ENCODE data around the gene ZNF335.
"Not testable (repeated sequence)": the region's sequence is repeated elsewhere in the genome, so short reads cannot be mapped to it uniquely, and the experiment has no call there.

ZNF335 gene

GRCh38 chr20:45910670-45911485, 61.1 kb downstream of the ZNF335 start:
- peak; percentile 93 to 95 for DNase-seq

DNA sequence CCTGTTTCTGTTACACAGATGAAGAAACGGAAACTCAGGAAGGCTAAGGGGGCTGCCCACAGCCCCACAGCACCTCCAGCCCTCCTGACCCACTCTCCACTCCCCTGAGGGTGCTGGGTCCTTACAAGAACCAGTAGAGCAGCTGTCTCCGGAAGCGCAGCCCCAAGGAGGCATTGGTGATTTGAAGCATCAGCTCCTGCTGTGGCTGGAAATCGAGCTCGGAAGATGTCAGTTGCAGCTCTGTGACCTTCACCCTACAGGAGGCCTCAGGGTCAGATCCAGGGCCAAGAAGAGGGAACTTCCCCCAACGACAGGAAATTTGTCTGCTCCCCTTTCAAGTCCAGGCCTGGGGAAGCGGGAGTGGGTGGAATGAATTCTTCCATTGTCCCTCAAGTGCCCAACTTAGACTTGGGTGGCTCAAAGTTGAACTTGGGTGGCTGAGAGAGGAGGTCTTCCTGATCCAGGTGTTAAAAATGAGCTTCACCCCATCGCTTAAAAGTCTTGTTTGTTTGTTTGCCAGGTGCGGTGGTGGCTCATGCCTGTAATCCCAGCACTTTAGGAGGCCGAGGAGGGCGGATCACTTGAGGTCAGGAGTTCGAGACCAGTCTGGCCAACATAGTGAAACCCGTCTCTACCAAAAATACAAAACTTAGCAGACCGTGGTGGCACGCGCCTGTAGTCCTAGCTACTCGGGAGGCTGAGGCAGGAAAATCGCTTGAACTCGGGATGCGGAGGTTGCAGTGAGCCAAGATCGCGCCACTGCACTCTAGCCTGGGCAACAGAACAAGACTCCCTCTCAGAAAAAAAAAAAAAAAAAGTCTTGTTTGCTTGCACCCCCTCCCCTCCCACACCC, 62.0 kb downstream of the ZNF335 start:
- DNase-seq = no peak

- no peak for DNase-seq
Measured at GRCh38 chr20:45909336-45909808, 62.6 kb downstream of the ZNF335 start.

DNA sequence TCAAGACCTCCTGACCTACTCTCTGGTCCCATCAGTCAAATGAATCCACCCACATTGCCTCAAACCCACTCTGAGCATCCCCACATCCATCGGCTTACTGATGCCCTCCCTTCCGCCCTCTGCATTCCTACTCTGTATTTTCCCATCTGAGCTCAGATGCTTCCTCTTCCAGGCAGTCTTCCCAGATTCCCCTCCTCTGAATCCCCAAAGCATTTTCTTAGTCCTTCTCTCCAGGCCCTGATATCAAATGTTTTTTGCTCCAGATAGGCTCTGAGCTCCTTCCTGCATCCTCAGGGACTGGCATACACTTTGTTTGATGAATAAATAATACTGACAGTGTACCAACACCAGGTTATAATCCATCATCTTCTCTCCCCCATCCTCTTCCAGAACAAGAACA, 63.9 kb downstream of the ZNF335 start:
- DNase-seq = no peak

DNA sequence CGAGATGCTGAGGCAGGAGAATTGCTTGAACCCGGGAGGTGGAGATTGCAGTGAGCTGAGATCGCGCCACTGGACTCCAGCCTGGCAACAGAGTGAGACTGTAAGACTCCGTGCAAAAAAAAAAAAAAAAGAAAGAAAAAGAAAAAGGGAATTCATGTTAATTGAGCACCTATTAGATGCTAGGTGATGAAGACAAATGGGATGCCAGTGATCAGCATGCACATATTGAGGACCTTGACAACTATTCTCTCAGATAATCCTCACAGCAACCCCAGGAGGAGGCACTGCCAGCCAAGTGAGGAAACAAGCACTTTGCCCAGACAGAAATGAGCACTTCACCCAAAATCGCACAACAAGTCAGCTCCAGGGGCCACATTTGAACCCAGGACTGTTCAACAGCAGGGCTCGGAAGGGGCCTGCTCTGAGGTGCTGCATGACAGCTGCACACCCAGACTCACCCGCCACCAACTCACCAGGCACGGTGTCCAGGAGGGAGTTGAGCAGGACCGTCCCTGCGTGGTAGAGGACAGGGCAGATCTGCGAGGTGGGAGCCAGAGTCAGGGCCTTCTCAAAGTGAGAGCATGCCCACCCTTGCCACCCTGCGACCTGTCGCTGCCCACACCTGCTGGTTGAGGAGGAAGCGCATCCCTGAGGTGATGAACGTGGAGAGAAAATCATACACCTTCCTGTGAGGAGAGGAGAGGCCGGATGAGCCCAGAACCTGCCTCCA, 64.6 kb downstream of the ZNF335 start:
- no peak for DNase-seq

DNA sequence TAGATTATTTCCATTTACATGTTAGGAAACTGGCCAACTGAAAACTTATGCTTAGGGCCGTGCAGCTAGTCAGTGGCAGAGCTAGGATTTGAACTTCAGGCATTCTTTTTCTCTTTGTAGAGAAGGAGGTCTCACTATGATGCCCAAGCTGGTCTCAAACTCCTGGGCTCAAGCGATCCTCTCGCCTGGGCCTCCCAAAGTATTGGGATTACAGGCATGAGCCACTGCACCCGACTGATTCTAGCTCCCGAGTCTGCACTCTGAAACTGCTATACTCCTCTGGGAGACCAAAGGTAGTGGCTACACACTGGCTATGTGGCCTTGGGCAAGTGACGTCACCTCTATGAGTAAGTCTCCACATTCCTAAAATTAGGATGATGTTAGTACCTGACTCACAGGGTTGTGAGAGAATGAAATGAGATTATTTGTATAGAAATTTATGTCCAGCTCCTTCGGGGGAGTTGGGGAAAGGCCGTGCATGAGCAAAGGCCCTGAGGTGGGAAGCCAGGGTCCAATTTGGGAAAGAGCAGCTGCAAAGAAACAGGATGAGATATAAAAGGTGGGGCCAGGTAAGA, 66.4 kb downstream of the ZNF335 start:
- no peak for DNase-seq

GRCh38 chr20:45904583-45905504, 67.2 kb downstream of the ZNF335 start:
- DNase-seq = no peak

- DNase-seq = no peak
Measured at GRCh38 chr20:45902199-45902701, 69.8 kb downstream of the ZNF335 start.

GRCh38 chr20:45901332-45901731, 70.7 kb downstream of the ZNF335 start:
- not testable (repeated sequence) for DNase-seq

GRCh38 chr20:45899046-45899835, 72.8 kb downstream of the ZNF335 start:
- DNase-seq = no peak

All from CD4-positive, alpha-beta T cell treated with Interferon alpha-2 for 1 hour (primary cell).